Effector CD8-positive, alpha-beta T cell (primary cell): Measurements from ENCODE around the gene DACH1.
"Not testable (repeated sequence)": the region's sequence is repeated elsewhere in the genome, so short reads cannot be mapped to it uniquely, and the experiment has no call there.

ENCODE experiments used
- DNase-seq: peaks from one replicate; lab custom pipeline; 2025; lab: John Stamatoyannopoulos, UW
- total RNA-seq, 4 experiments: gene quantifications; one replicate each; lab custom pipeline; 2026; lab: John Stamatoyannopoulos, UW

DACH1 gene
- 0 to 0.72 (median 0.22) reads per million in 4 experiments for total RNA-seq

DNA sequence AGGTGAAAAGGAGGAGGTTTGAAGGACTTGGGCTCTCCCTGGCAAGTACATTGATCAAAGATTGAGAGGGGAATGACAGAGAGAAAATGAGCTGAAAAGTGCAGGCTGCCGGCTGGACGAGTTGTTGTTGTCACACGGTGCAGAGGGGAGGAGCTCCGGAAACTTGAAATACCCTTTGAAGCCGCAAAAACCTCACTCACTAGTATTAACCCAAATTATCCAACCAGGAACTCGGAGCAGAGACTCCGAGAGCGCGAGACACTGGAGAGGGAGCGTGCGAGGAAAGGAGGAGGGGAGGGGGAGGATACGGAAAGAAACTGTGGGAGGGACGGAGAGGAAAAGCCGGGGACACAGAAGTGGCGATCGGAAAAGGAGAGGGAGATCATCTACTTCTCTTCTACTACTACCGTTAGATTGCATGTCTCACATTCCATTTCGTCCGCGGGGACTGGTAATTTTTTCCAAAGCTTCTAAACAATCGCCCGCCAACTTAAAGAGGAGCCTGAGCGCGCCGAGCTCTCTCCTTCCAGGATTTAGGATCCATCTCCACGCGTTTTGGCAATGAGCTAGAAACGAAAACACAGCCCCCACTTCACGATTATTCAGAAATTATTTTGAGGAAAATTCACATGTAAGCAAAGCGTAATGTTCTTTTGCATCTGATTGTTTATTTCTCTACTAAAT, at the start of gene DACH1:
TSS of gene DACH1 (minus strand) at position 74 of the 684 bp plus-strand sequence.
- no peak for DNase-seq

- DNase-seq: no peak
Observed at GRCh38 chr13:71913717-71914116, 46.7 kb upstream of the DACH1 start.

DNA sequence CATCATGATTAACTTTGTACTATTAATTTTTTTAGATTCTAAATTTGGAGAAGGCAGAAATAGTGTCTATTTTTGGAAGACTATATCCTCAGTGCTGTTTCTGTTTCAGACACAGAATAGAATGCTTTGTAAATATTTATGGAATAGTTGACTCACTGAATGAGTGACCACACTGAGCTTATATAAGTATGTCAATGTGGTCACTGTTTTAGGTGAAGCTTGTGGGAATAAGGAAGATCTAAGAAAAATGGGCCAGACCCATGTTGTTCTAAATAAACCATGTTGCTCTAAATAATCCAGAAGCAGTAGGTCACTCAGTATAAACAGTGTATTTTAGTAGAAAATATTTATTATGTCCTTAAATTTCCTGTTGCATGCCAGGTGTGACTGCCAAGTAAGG, 45.5 kb upstream of the DACH1 start:
- no peak for DNase-seq

- DNase-seq: no peak
Observed at GRCh38 chr13:71906448-71906847, 39.4 kb upstream of the DACH1 start.

GRCh38 chr13:71902676-71903075, 35.7 kb upstream of the DACH1 start:
- DNase-seq: no peak

DNA sequence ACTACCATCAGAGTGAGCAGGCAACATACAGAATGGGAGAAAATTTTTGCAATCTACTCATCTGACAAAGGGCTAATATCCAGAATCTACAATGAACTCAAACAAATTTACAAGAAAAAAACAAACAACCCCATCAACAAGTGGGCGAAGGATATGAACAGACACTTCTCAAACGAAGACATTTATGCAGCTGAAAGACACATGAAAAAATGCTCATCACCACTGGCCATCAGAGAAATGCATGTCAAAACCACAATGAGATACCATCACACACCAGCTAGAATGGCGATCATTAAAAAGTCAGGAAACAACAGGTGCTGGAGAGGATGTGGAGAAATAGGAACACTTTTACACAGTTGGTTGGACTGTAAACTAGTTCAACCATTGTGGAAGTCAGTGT, 26.5 kb upstream of the DACH1 start:
- not testable (repeated sequence) for DNase-seq

GRCh38 chr13:71886880-71887279, 19.9 kb upstream of the DACH1 start:
- DNase-seq: no peak

- no peak for DNase-seq
Observed at GRCh38 chr13:71882120-71882519, 15.1 kb upstream of the DACH1 start.

GRCh38 chr13:71880753-71881541, 13.9 kb upstream of the DACH1 start:
- DNase-seq: no peak

DNA sequence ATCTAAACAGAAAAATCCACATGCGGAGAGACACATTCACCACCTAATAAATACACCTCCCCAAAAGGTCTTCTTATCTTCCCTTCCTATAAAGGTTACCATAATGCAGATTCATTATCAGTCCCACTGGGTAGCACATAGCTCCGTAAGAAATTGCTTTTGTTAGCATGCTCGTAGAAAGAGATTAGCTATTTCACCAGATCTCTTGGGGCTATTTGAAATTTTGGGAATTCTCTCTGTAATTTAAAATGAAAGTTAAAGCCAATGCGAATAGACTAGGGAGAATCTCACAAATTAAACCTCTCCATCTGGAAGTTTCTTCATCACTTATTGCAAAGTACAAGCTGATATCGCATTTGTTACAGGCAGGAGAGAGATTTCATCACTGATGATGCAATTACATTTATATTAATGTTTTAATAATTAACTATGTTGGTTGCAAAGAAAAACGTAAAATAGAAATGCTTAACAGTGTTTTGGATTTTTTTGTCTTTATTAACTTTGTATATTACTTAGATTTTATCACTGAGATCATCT, 12.9 kb upstream of the DACH1 start:
- no peak for DNase-seq

GRCh38 chr13:71879129-71879535, 12.1 kb upstream of the DACH1 start:
- DNase-seq: no peak

GRCh38 chr13:71877256-71877653, 10.3 kb upstream of the DACH1 start:
- DNase-seq: no peak

- DNase-seq: no peak
Observed at GRCh38 chr13:71876648-71877255, 9.7 kb upstream of the DACH1 start.

GRCh38 chr13:71875823-71876222, 8.8 kb upstream of the DACH1 start:
- no peak for DNase-seq

DNA sequence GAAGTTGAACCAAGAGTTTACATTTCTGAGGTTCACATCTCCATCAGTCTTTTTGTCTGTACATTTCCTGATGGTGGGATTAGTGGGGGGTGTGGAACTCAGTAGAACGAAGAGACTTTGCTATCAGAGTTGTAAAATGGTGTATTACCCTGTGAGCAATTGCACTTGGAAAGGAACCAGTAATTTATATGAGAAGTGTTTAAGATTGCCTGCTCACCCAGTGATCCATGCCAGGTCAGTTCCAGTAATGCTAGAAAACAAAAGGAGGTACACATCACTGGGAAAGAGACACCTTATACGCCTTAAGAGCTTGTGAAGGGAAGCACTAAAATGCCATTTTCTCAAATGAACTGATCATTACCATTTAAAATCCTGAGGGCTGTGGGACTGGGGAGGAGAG, 7.5 kb upstream of the DACH1 start:
- no peak for DNase-seq

GRCh38 chr13:71873418-71874247, 6.6 kb upstream of the DACH1 start:
- no peak for DNase-seq

- DNase-seq: no peak
Observed at GRCh38 chr13:71871844-71872243, 4.8 kb upstream of the DACH1 start.

- no peak for DNase-seq
Observed at GRCh38 chr13:71871176-71871754, 4.3 kb upstream of the DACH1 start.

DNA sequence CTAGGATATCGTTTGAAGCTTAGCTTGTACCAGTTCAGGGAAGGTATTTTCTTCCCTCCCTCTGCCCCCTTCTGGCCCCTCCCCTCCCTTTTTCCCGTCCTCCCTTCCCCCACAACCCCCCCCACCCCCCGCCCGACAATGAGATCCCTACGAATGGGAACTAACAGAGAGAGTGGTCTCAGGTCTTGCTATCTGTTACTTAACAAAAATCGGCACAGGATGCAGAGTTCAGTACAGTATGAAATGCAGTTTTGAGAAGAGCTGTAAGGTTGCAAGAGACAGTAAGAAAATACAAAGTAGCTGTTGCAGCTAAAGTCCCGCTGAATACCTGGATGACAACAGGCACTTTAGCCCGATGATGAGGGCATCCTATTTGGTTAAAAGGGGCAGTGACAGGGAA, 3.1 kb upstream of the DACH1 start:
- DNase-seq: no peak

DNA sequence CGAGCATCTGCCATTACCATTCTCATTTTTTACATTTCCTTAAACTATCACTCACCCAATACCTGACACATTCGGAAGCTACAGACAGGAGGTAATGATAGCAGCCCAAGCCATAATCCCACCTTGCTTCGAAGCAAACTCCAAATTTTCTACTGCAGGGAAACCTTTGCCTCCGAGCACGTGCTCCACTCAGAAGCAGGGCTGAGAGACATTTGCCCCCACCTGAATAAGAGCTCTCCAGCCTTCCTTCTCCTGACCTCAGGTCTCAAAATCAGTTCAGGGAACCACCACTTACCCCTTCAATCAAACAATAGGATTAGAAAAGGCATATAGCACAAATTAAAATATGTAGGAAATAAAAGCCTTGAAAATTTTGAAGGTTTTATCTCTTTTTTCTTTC, 2.3 kb upstream of the DACH1 start:
- DNase-seq: no peak

GRCh38 chr13:71866335-71867130, 471 bp downstream of the DACH1 start:
- no peak for DNase-seq
